DND-41 (cell line): ENCODE measurements around the gene C1orf35.
A peak's percentile ranks its signal among the peaks of the same experiment; 100 is the strongest.

ENCODE experiments used
- CTCF ChIP-seq: IDR thresholded peaks from 2 replicates; pipeline ENCODE4 v1.5.1; 2012; ENCODE audit warnings: borderline replicate concordance, low read length, moderate library complexity, mild to moderate bottlenecking; ENCODE audit not compliant: poor library complexity, severe bottlenecking; ENCODE audit errors: extremely low read depth
- EZH2 ChIP-seq: IDR thresholded peaks from 3 replicates; pipeline ENCODE4 v1.6.1; 2012; ENCODE audit warnings: borderline replicate concordance, low read depth, mild to moderate bottlenecking, moderate library complexity, low read length, inconsistent platforms; ENCODE audit not compliant: severe bottlenecking

DNA sequence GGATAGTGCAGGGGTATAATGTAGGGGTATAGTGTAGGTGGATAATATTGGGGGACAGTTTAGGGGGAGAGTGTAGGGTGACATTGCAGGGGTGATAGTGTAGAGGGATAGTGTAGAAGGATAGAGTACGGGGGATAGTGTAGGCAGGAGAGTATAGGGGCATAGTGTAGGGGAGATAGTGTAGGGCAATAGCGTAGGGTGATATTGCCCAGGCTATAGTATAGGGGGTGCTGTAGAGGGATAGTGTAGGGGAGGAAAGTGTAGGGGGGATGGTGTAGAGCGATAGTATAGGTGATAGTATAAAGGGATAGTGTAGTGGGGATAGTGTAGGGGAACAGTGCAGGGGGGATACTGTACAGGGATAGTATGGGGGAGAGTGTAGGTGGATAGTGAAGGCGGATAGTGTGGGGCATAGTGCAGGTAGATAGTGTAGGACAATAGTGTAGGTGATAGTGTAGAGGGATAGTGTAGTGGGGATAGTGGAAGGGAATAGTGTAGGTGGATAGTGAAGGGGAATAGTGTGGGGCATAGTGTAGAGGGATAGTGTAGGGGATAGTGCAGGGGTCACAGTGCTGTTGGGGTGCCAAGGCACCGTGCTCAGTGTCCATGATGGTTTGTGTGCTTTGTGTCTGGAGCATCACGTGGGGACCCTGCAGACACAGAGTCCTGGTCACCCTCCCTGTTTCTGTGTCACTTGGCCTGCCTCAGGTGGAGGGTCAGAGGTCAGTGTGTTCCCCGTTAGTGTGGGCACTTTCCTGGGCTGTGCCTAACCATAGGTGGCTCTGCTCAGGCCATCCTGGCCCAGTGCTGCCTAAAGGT, 31.1 kb downstream of the C1orf35 start:
- TF ChIP-seq CTCF: peak; percentile 22
- TF ChIP-seq EZH2: no peak
